GM12865 (cell line): ENCODE results near the gene FBH1.

Experiments
- DNase-seq: peaks from one replicate; pipeline ENCODE4 v3.0.0; 2010; ENCODE audit warnings: low read depth
- H3K4me3 ChIP-seq: 2 replicates; pipeline ENCODE4 v1.5.1; 2011; ENCODE audit warnings: mild to moderate bottlenecking, low read depth, low read length, control low read depth
- CTCF ChIP-seq: IDR thresholded peaks from 2 replicates; pipeline ENCODE4 v1.5.1; 2011; ENCODE audit warnings: low read length, control low read depth, low read depth, inconsistent platforms; ENCODE audit not compliant: insufficient read depth; ENCODE audit errors: missing control alignments

FBH1 gene

GRCh38 chr10:5985029-5985428, 95.0 kb downstream of the FBH1 start:
- no peak for TF ChIP-seq CTCF
- H3K4me3 ChIP-seq, result no peak overlapping the region
- no peak for DNase-seq
